ENCODE measurements around the gene PCDHB16. TPM values are rescaled to one million over a fixed set of nuclear protein-coding genes. Genes with fewer than 3 reads are reported as not detected.
"Not testable (repeated sequence)": the region's sequence is repeated elsewhere in the genome, so short reads cannot be mapped to it uniquely, and the experiment has no call there.

Gene PCDHB16
- total RNA-seq, 1 donor = 0.36 TPM

DNA sequence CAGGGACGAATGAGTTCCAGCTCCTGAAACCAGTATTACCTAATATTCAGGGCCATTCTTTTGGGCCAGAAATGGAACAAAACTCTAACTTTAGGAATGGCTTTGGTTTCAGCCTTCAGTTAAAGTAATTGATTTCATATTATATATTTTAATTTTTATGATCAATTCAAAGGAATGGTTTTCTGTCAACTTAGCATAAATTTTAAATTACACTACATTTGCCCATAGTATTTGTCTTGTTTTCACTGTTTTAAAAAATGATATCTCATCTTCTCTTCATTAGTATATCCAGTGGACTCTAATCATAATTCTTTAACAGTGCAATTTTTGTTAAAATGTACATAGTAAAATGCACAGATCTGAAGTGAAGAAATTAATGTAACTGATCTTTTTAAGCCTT is 1.9 kb upstream of the PCDHB16 start:
- TF ChIP-seq, protein P1, sequence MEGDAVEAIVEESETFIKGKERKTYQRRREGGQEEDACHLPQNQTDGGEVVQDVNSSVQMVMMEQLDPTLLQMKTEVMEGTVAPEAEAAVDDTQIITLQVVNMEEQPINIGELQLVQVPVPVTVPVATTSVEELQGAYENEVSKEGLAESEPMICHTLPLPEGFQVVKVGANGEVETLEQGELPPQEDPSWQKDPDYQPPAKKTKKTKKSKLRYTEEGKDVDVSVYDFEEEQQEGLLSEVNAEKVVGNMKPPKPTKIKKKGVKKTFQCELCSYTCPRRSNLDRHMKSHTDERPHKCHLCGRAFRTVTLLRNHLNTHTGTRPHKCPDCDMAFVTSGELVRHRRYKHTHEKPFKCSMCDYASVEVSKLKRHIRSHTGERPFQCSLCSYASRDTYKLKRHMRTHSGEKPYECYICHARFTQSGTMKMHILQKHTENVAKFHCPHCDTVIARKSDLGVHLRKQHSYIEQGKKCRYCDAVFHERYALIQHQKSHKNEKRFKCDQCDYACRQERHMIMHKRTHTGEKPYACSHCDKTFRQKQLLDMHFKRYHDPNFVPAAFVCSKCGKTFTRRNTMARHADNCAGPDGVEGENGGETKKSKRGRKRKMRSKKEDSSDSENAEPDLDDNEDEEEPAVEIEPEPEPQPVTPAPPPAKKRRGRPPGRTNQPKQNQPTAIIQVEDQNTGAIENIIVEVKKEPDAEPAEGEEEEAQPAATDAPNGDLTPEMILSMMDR (IDR thresholded peaks at IDR 0.05; ENCODE audit: insufficient read depth, low read length) = no peak
- no peak for DNase-seq (ENCODE audit: low read depth)
- no peak overlapping the region for H3K4me3 ChIP-seq (ENCODE audit: low read depth, low read length)

DNA sequence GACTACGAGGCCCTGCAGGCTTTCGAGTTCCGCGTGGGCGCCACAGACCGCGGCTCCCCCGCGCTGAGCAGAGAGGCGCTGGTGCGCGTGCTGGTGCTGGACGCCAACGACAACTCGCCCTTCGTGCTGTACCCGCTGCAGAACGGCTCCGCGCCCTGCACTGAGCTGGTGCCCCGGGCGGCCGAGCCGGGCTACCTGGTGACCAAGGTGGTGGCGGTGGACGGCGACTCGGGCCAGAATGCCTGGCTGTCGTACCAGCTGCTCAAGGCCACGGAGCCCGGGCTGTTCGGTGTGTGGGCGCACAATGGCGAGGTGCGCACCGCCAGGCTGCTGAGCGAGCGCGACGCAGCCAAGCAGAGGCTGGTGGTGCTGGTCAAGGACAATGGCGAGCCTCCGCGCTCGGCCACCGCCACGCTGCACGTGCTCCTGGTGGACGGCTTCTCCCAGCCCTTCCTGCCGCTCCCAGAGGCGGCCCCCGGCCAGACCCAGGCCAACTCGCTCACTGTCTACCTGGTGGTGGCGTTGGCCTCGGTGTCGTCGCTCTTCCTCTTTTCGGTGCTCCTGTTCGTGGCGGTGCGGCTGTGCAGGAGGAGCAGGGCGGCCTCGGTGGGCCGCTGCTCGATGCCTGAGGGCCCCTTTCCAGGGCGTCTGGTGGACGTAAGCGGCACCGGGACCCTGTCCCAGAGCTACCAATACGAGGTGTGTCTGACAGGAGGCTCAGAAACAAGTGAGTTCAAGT is 2.1 kb downstream of the PCDHB16 start:
- DNase-seq (ENCODE audit: low read depth) = not testable (repeated sequence)

DNA sequence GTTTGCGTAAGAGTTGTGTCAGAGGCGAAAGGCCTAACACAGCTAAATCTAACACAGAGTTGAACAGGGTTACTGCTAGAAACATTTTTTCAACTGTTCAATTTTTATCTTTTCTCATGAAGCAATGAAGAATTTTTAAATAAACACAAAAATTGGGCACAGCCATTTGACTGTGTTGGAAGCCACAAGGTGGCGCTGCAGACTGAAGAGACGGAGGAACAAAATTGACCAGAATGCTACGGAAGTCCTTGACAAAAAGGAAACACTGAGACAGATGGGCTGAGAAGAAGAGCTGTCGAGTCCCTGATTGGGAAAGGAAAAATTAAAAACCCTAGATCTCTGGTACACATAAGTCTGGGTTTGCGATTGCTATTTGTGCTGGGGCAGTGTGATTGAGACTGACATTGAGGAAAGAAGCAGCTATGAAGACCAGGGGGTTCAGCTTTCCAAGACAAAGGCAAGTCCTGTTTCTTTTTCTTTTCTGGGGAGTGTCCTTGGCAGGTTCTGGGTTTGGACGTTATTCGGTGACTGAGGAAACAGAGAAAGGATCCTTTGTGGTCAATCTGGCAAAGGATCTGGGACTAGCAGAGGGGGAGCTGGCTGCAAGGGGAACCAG is 4.8 kb downstream of the PCDHB16 start, which contains the start of gene PCDHB9:
TSS of gene PCDHB9 (plus strand) at position 265 of the 616 bp plus-strand sequence. CDS start at position 423, 158 bp downstream.
- H3K4me3 ChIP-seq (ENCODE audit: low read depth, low read length) = no peak within 1 kb of the TSS
- no peak for DNase-seq (ENCODE audit: low read depth)
- TF ChIP-seq, protein P1 (IDR thresholded peaks at IDR 0.05; ENCODE audit: insufficient read depth, low read length) = peak; percentile 21

More for the DNA sequence above, 2.1 kb downstream of the PCDHB16 start:
- not testable (repeated sequence) for H3K4me3 ChIP-seq (ENCODE audit: low read depth, low read length)

DNA sequence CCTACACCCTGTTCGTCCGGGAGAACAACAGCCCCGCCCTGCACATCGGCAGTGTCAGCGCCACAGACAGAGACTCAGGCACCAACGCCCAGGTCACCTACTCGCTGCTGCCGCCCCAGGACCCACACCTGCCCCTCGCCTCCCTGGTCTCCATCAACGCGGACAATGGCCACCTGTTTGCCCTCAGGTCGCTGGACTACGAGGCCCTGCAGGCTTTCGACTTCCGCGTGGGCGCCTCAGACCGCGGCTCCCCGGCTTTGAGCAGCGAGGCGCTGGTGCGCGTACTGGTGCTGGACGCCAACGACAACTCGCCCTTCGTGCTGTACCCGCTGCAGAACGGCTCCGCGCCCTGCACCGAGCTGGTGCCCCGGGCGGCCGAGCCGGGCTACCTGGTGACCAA is 6.5 kb downstream of the PCDHB16 start:
- not testable (repeated sequence) for DNase-seq (ENCODE audit: low read depth); H3K4me3 ChIP-seq (ENCODE audit: low read depth, low read length)

DNA sequence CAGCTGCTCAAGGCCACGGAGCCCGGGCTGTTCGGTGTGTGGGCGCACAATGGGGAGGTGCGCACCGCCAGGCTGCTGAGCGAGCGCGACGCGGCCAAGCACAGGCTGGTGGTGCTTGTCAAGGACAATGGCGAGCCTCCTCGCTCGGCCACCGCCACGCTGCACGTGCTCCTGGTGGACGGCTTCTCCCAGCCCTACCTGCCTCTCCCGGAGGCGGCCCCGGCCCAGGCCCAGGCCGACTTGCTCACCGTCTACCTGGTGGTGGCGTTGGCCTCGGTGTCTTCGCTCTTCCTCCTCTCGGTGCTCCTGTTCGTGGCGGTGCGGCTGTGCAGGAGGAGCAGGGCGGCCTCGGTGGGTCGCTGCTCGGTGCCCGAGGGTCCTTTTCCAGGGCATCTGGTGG is 6.9 kb downstream of the PCDHB16 start:
- H3K4me3 ChIP-seq (ENCODE audit: low read depth, low read length); DNase-seq (ENCODE audit: low read depth): not testable (repeated sequence)

DNA sequence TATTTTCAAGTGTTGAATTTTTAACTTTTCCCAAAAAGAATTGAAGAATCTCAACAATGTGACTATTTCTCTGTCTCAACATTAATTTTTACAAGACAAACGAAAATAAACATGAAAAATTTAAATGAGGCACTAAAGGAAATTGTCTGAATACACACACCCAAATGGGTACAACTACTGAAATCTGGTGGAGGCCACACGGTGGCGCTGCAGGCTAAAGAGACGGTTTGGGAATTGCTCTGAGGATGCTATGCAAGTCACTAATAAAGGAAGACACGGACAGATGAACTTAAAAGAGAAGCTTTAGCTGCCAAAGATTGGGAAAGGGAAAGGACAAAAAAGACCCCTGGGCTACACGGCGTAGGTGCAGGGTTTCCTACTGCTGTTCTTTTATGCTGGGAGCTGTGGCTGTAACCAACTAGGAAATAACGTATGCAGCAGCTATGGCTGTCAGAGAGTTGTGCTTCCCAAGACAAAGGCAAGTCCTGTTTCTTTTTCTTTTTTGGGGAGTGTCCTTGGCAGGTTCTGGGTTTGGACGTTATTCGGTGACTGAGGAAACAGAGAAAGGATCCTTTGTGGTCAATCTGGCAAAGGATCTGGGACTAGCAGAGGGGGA is 10.0 kb downstream of the PCDHB16 start, which contains the start of gene PCDHB10:
TSS of gene PCDHB10 (plus strand) at position 244 of the 616 bp plus-strand sequence. CDS start at position 444, 200 bp downstream.
- TF ChIP-seq, protein P1 (IDR thresholded peaks at IDR 0.05; ENCODE audit: insufficient read depth, low read length) = peak; percentile 28
- peak; percentile 9 for DNase-seq (ENCODE audit: low read depth)
- no peak within 1 kb of the TSS for H3K4me3 ChIP-seq (ENCODE audit: low read depth, low read length)

DNA sequence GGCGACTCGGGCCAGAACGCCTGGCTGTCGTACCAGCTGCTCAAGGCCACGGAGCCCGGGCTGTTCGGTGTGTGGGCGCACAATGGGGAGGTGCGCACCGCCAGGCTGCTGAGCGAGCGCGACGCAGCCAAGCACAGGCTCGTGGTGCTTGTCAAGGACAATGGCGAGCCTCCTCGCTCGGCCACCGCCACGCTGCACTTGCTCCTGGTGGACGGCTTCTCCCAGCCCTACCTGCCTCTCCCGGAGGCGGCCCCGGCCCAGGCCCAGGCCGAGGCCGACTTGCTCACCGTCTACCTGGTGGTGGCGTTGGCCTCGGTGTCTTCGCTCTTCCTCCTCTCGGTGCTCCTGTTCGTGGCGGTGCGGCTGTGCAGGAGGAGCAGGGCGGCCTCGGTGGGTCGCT is 12.1 kb downstream of the PCDHB16 start:
- not testable (repeated sequence) for DNase-seq (ENCODE audit: low read depth); H3K4me3 ChIP-seq (ENCODE audit: low read depth, low read length)

DNA sequence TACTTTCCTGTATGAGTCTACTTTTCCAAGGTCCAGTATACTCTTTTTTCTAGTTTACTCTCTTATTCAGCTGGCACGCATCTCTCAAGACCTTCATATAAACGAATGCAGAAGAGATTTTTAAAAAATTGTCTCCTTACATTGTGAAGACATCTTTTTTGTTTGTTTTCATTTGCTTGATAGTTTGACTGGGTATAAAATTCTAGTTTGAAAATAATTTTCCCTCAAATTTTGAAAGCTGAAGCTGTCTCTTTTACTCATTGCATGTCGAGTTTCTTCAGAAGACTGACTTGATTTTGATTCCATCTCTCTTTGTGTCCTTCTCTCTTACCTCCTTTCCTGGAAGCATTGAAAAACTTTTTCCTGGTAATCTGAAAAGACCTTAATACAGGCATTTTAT is 14.2 kb downstream of the PCDHB16 start:
- TF ChIP-seq, protein P1 (IDR thresholded peaks at IDR 0.05; ENCODE audit: insufficient read depth, low read length) = no peak
- H3K4me3 ChIP-seq (ENCODE audit: low read depth, low read length) = no peak overlapping the region
- DNase-seq (ENCODE audit: low read depth) = no peak

All from fibroblast of the aortic adventitia (primary cell).